SU-DHL-6 (cell line): ENCODE measurements around the gene SUCO.

ENCODE experiments used
- H2AFZ ChIP-seq: fragments of 200-600 bp; sonication (generic); 2 replicates; pipeline ENCODE4 v1.6.1; 2014; ENCODE audit warnings: low read depth, mild to moderate bottlenecking, moderate library complexity, mixed read lengths, antibody characterized with exemption, low read length; ENCODE audit not compliant: severe bottlenecking
- H3F3A ChIP-seq: fragments of 200-600 bp; shearing (Covaris generic); 2 replicates; pipeline ENCODE4 v1.6.0; 2016; ENCODE audit warnings: antibody characterized with exemption, mild to moderate bottlenecking; ENCODE audit not compliant: insufficient read depth
- H3K27ac ChIP-seq: fragments of 200-600 bp; sonication (generic); 2 replicates; pipeline ENCODE4 v1.5.1; 2016; ENCODE audit warnings: low read depth, mild to moderate bottlenecking, low read length, moderate library complexity, mixed read lengths
- H3K27me3 ChIP-seq: fragments of 200-600 bp; sonication (generic), shearing (Covaris generic); 2 replicates; pipeline ENCODE4 v1.6.0; 2014; ENCODE audit warnings: mild to moderate bottlenecking, low read length
- H3K36me3 ChIP-seq: fragments of 200-600 bp; sonication (generic); 2 replicates; pipeline ENCODE4 v1.6.1; 2014; ENCODE audit warnings: mild to moderate bottlenecking, low read length, mixed read lengths
- H3K4me2 ChIP-seq: fragments of 300-600, 200-600 bp; shearing (Covaris generic), sonication (generic); 2 replicates; pipeline ENCODE4 v1.6.0; 2014; ENCODE audit warnings: low read length, low read depth, mild to moderate bottlenecking; ENCODE audit not compliant: poor library complexity, severe bottlenecking
- H3K4me3 ChIP-seq: fragments of 200-600 bp; sonication (generic); 2 replicates; pipeline ENCODE4 v1.5.1; 2014; ENCODE audit warnings: antibody characterized with exemption, low read length, mild to moderate bottlenecking, mixed read lengths; ENCODE audit not compliant: insufficient read depth, poor library complexity, severe bottlenecking
- H3K79me2 ChIP-seq: fragments of 200-600 bp; sonication (generic); 2 replicates; pipeline ENCODE4 v1.6.1; 2014; ENCODE audit warnings: mild to moderate bottlenecking, low read length, moderate library complexity; ENCODE audit not compliant: insufficient read depth
- H3K9ac ChIP-seq: fragments of 200-600 bp; sonication (generic); 2 replicates; pipeline ENCODE4 v1.7.0; 2014; ENCODE audit warnings: mild to moderate bottlenecking, low read length
- H3K9me2 ChIP-seq: fragments of 200-600 bp; sonication (generic); replicated peaks from 2 replicates; pipeline ENCODE4 v1.6.1; 2014; ENCODE audit warnings: low read length; ENCODE audit not compliant: insufficient read depth
- H3K9me3 ChIP-seq: fragments of 200-600 bp; sonication (generic); 2 replicates; pipeline ENCODE4 v1.6.1; 2014; ENCODE audit warnings: low read length, mixed read lengths; ENCODE audit not compliant: insufficient read depth
- H4K20me1 ChIP-seq: fragments of 200-600 bp; sonication (generic); 2 replicates; pipeline ENCODE4 v1.6.1; 2014; ENCODE audit warnings: low read depth, mild to moderate bottlenecking, antibody characterized with exemption, low read length, moderate library complexity, mixed read lengths
- CTCF ChIP-seq: fragments of 200-600 bp; sonication (generic); IDR thresholded peaks from one replicate; pipeline ENCODE4 v1.5.1; 2017; ENCODE audit warnings: antibody characterized with exemption, mild to moderate bottlenecking, low read length, moderate library complexity; ENCODE audit not compliant: insufficient read depth, poor library complexity, severe bottlenecking
- EZH2phosphoT487 ChIP-seq: fragments of 200-600 bp; sonication (generic), shearing (Covaris generic); conservative IDR thresholded peaks from 2 replicates; pipeline ENCODE4 v1.6.1; 2018; ENCODE audit warnings: mild to moderate bottlenecking, antibody characterized with exemption, low read length, moderate library complexity, mixed read lengths

Gene SUCO

DNA sequence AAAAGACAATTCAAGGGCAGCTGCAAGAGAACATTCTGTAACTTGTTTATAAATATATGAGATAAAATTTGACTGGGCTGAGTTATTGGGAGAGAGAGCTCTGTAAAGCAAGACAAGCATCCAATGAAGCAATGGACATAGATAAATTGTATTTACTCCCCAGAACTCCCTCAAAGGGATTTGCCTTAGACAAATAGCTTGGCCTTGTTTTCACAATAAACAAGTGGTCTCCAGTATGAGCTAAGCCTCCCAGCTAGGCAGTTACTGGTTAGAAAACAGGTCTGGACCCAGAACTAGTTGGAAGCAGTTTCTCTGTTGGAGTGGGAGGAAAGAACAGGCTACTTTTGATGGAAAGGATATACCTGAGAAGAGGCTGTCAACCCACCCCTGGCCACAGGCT, 25.2 kb upstream of the SUCO start:
- no peaks in the 10 kb centered on the region for H3K9me3 ChIP-seq
- H3K9ac ChIP-seq, result no peak overlapping the region
- TF ChIP-seq EZH2phosphoT487, result no peak
- no peak for TF ChIP-seq CTCF
- H2AFZ ChIP-seq, result no peak overlapping the region
- H3K9me2 ChIP-seq, result no peaks in the 10 kb centered on the region; the same call in 1 of the 2 replicates
- no peaks in the 10 kb centered on the region for H3K36me3 ChIP-seq
- no peak overlapping the region for H3K4me2 ChIP-seq
- no peaks in the 10 kb centered on the region for H4K20me1 ChIP-seq
- H3K4me3 ChIP-seq, result no peak overlapping the region
- no peaks in the 10 kb centered on the region for H3K27me3 ChIP-seq
- no peaks in the 10 kb centered on the region for H3K79me2 ChIP-seq
- H3K27ac ChIP-seq, result no peak overlapping the region
- H3F3A ChIP-seq, result no peaks in the 10 kb centered on the region

GRCh38 chr1:172510479-172510878, 22.5 kb upstream of the SUCO start:
- TF ChIP-seq CTCF (no peak), EZH2phosphoT487 (no peak)
- H3K79me2 ChIP-seq, result no peaks in the 10 kb centered on the region
- H3F3A ChIP-seq, result no peaks in the 10 kb centered on the region
- H4K20me1 ChIP-seq, result no peaks in the 10 kb centered on the region
- no peaks in the 10 kb centered on the region for H3K27me3 ChIP-seq
- H3K9ac ChIP-seq, result no peak overlapping the region
- H3K4me2 ChIP-seq, result no peak overlapping the region
- no peaks in the 10 kb centered on the region for H3K36me3 ChIP-seq
- no peaks in the 10 kb centered on the region for H3K9me3 ChIP-seq
- H3K4me3 ChIP-seq, result no peak overlapping the region
- H3K27ac ChIP-seq, result no peak overlapping the region
- H3K9me2 ChIP-seq, result no peaks in the 10 kb centered on the region; the same call in 1 of the 2 replicates
- H2AFZ ChIP-seq, result no peak overlapping the region

- Histone ChIP-seq H3K9me3 (no peaks in the 10 kb centered on the region), H3K9me2 (no peaks in the 10 kb centered on the region), H3K9ac (no peak overlapping the region), H2AFZ (no peak overlapping the region), H3F3A (no peaks in the 10 kb centered on the region), H3K4me3 (no peak overlapping the region), H3K4me2 (no peak overlapping the region), H4K20me1 (no peaks in the 10 kb centered on the region), H3K27me3 (no peaks in the 10 kb centered on the region), H3K27ac (no peak overlapping the region), H3K36me3 (no peaks in the 10 kb centered on the region), H3K79me2 (no peaks in the 10 kb centered on the region)
- TF ChIP-seq CTCF (no peak), EZH2phosphoT487 (no peak)
These were observed 20.4 kb upstream of the SUCO start for GRCh38 chr1:172512591-172512990.

DNA sequence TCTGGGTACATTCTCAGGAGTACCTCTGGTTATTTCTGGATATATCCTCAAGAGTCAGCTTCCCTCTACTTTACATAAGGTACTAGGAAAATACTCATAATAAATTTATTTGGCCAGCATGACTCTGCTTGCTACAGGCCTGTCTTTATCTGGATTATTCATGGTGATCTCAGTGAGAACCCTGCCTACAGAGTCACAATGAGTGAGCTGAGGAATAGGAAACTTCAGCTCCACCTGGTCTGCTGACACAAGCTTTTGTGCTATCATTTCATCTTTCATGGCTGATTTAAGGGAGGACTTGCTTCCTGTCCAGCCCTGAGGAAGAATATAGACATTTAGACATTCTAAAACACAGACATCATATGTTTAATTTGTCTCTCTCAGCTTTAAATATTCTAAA, 19.5 kb upstream of the SUCO start:
- Histone ChIP-seq H3K79me2 (no peaks in the 10 kb centered on the region), H2AFZ (no peak overlapping the region), H3F3A (no peaks in the 10 kb centered on the region), H3K4me3 (no peak overlapping the region), H3K4me2 (no peak overlapping the region), H4K20me1 (no peaks in the 10 kb centered on the region), H3K27ac (no peak overlapping the region), H3K9me3 (no peaks in the 10 kb centered on the region), H3K27me3 (no peaks in the 10 kb centered on the region), H3K9ac (no peak overlapping the region), H3K9me2 (no peaks in the 10 kb centered on the region), H3K36me3 (no peaks in the 10 kb centered on the region)
- TF ChIP-seq CTCF (no peak), EZH2phosphoT487 (no peak)
